Kidney epithelial cell (primary cell): ENCODE data around the gene GLRA3. TPM values are rescaled to one million over a fixed set of nuclear protein-coding genes. Genes with fewer than 3 reads are reported as not detected.

Experiments used
- DNase-seq: peaks from one replicate; pipeline ENCODE4 v3.0.0-alpha.2; 2010; ENCODE audit warnings: low read depth
- H3K27me3 ChIP-seq: 2 replicates; pipeline ENCODE4 v1.6.0; 2011; ENCODE audit warnings: low read length; ENCODE audit not compliant: control insufficient read depth, insufficient read depth
- H3K36me3 ChIP-seq: 2 replicates; pipeline ENCODE4 v1.5.1; 2011; ENCODE audit warnings: low read length; ENCODE audit not compliant: control insufficient read depth, insufficient read depth
- H3K4me3 ChIP-seq: 2 replicates; pipeline ENCODE4 v1.5.1; 2011; ENCODE audit warnings: low read depth, mild to moderate bottlenecking, control low read depth, low read length
- total RNA-seq: library from RNA; depleted of rRNA; stranded (reverse); fragments of >200 nt; gene quantifications from 2 replicates; pipeline ENCODE4 v1.2.3, GENCODE V29; 2015
- TF ChIP-seq, protein P1 (sequence below): IDR thresholded peaks from 2 replicates; pipeline ENCODE4 v1.5.1; 2011; ENCODE audit warnings: mild to moderate bottlenecking, moderate library complexity, low read length, control low read depth, inconsistent platforms; ENCODE audit not compliant: insufficient read depth, poor library complexity, severe bottlenecking

GLRA3 gene
- total RNA-seq, 1 donor from 2014 or later, result not detected

- no peaks in the 10 kb centered on the region for H3K27me3 ChIP-seq
- TF ChIP-seq, protein P1, sequence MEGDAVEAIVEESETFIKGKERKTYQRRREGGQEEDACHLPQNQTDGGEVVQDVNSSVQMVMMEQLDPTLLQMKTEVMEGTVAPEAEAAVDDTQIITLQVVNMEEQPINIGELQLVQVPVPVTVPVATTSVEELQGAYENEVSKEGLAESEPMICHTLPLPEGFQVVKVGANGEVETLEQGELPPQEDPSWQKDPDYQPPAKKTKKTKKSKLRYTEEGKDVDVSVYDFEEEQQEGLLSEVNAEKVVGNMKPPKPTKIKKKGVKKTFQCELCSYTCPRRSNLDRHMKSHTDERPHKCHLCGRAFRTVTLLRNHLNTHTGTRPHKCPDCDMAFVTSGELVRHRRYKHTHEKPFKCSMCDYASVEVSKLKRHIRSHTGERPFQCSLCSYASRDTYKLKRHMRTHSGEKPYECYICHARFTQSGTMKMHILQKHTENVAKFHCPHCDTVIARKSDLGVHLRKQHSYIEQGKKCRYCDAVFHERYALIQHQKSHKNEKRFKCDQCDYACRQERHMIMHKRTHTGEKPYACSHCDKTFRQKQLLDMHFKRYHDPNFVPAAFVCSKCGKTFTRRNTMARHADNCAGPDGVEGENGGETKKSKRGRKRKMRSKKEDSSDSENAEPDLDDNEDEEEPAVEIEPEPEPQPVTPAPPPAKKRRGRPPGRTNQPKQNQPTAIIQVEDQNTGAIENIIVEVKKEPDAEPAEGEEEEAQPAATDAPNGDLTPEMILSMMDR, result no peak
- DNase-seq, result no peak
- H3K36me3 ChIP-seq, result no peaks in the 10 kb centered on the region
- no peak overlapping the region for H3K4me3 ChIP-seq
Observed at GRCh38 chr4:174869339-174869738, 40.3 kb upstream of the GLRA3 start.

DNA sequence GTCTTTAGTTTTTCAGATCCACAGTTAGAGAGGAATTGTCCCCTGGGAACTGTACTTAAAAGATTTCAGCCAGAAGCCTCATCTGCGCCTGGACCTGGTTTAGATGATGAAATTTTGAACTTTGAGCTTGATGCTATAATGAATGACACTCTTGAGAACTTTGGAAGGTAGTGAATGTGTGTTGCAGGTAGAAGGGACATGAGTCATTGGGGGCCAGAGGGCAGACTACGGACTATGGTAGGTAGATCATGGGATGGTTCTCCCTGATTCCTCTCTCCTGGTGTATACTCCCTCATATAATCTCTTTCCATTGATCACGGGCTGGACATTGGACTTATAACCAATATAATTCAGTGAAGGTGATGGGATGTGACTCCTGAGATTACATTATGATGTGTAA is 38.9 kb upstream of the GLRA3 start:
- TF ChIP-seq, protein P1, result no peak
- Histone ChIP-seq H3K36me3 (no peaks in the 10 kb centered on the region), H3K27me3 (no peaks in the 10 kb centered on the region), H3K4me3 (no peak overlapping the region)
- DNase-seq, result no peak

DNA sequence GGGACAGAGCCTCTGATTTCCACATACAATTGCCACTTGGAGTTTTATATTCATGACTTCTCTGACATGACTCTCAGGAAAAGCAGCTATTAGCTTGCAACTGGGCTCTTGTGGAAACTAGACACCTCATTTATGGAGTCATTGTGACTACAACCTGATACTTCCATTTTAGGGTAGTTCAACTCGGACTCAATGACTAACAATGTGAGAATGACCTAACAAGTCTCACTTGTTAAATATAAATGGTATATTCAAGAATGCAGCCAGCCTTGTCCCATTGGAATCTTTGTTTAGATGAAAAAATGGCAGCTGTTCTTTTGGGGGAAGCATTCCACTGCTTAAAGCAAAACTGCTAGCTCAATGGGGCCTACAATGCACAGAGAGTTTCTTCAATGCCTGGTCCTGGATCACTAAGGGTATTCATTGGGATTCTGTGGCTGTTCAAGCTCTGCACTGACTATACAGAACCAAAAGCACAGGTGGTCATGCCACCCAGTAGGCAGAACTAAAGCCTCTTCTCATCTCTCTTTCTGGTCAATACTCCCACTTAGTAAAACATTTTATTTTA is 36.5 kb upstream of the GLRA3 start:
- no peaks in the 10 kb centered on the region for H3K27me3 ChIP-seq
- no peaks in the 10 kb centered on the region for H3K36me3 ChIP-seq
- TF ChIP-seq, protein P1, result no peak
- no peak overlapping the region for H3K4me3 ChIP-seq
- DNase-seq, result no peak

DNA sequence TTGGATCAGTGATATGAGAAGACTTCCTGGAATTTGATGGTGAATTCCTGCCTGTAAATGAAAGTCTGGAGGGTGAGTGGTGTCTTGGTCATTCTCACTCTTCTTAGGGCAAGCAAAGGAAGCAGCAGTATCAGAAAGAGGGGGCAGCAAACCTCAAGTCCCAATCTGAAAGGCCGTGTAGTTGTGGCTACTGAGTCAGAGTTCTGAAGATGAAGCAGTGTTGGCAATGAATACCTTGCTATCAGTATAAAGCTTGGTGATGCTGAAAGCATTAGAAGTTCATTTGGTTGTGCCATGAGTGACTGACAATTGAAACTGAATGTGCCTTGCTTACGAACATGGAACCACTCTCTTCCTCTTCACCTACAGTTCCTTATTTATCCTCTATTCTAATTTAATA is 35.0 kb upstream of the GLRA3 start:
- TF ChIP-seq, protein P1, result no peak
- DNase-seq, result no peak
- H3K4me3 ChIP-seq, result no peak overlapping the region
- no peaks in the 10 kb centered on the region for H3K36me3 ChIP-seq
- no peaks in the 10 kb centered on the region for H3K27me3 ChIP-seq

DNA sequence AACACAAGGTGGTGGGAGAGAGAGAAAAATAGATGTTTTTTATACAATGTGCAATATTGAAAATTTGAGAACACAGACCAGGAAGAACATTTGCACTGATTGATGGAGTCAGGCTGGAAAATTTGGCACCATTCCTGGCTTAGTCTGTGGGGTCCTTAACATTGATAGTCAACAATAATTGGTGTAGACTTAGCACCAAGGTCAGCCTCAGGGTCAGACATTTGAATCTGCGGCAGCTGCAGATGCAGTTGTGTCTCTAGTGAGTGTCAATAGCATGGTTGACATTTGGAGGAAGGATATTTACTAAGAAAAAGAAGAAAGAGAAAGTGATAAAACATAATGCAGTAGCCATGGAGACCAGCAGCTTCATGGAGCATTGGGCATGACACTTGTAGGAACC is 31.5 kb upstream of the GLRA3 start:
- DNase-seq, result no peak
- no peaks in the 10 kb centered on the region for H3K36me3 ChIP-seq
- TF ChIP-seq, protein P1, result no peak
- no peaks in the 10 kb centered on the region for H3K27me3 ChIP-seq
- no peak overlapping the region for H3K4me3 ChIP-seq

- Histone ChIP-seq H3K36me3 (no peaks in the 10 kb centered on the region), H3K4me3 (no peak overlapping the region), H3K27me3 (no peaks in the 10 kb centered on the region)
- TF ChIP-seq, protein P1, result no peak
- no peak for DNase-seq
Observed at GRCh38 chr4:174859904-174860303, 30.9 kb upstream of the GLRA3 start.
